Muscle of leg (tissue), 11 donors: ENCODE data around the gene MEX3A. TPM values are rescaled to one million over a fixed set of nuclear protein-coding genes. Genes with fewer than 3 reads are reported as not detected.
"Not testable (repeated sequence)": the region's sequence is repeated elsewhere in the genome, so short reads cannot be mapped to it uniquely, and the experiment has no call there.

Source experiments
- DNase-seq: peaks from one replicate; pipeline ENCODE4 v3.0.0; 2013
- H3K27ac ChIP-seq: one replicate; pipeline ENCODE4 v1.5.1; 2013; ENCODE audit warnings: mild to moderate bottlenecking, low read length, control low read depth
- H3K27me3 ChIP-seq: one replicate; pipeline ENCODE4 v1.6.1; 2013; ENCODE audit warnings: low read length; ENCODE audit not compliant: control insufficient read depth, insufficient read depth
- H3K36me3 ChIP-seq: one replicate; pipeline ENCODE4 v1.6.1; 2013; ENCODE audit warnings: low read length; ENCODE audit not compliant: control insufficient read depth, insufficient read depth
- H3K4me1 ChIP-seq: one replicate; pipeline ENCODE4 v1.6.1; 2013; ENCODE audit warnings: low read length; ENCODE audit not compliant: control insufficient read depth, insufficient read depth
- H3K4me3 ChIP-seq: one replicate; pipeline ENCODE4 v1.5.1; 2013; ENCODE audit warnings: low read length, control low read depth
- H3K9me3 ChIP-seq: replicated peaks from 2 replicates; pipeline ENCODE4 v1.6.1; 2013; ENCODE audit warnings: low read depth, low read length; ENCODE audit not compliant: control insufficient read depth
- WGBS: methylation state at CpG from one replicate; pipeline ENCODE4 v1.1.5; 2013; ENCODE audit warnings: missing lambda C conversion rate; ENCODE audit not compliant: insufficient coverage; 5-methylcytosine and 5-hydroxymethylcytosine counted together
- polyA plus RNA-seq, 8 donors: library from polyadenylated mRNA; unstranded; fragments of 120-200 nt; gene quantifications; one replicate each; pipeline versions ENCODE4 v1.2.1 to v1.2.3, GENCODE V29; 2013; ENCODE audit warnings: inconsistent platforms in 1 of 8, low replicate concordance in 1 of 8; ENCODE audit not compliant: insufficient read length in 8 of 8, insufficient read depth in 1 of 8
- total RNA-seq: library from RNA; stranded (reverse); fragments of 120-200 nt; gene quantifications from one replicate; pipeline ENCODE4 v1.2.4, GENCODE V29; 2013

Gene MEX3A
- total and polyA plus RNA-seq, 9 donors: 9.4 to 32.4 (median 25.5) TPM

DNA sequence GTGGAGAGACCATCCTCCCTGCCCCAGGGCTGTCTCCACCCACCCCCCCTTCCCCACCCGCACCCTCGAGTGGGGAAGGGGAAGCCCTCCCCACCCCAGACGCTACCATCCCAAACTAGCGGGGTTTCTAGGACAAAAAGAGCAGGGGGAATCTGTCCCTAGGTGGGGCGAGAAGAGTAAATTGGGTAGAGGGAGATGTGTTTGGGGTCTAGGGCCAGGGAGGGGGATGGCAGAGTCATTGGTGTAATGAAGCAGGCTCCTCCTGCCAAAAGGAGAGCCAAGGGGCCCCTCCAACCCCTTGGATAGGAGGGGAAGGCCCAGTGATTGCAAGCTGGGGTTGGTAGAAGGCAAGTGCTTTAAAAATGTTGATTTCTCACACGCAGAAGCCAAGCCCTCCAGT is 10.0 kb downstream of the MEX3A start:
- no CpG with 5 or more reads among the region's 6 CpGs for WGBS
- no peak for DNase-seq
- H3K27ac ChIP-seq: no peak overlapping the region
- no peaks in the 10 kb centered on the region for H3K9me3 ChIP-seq
- peaks cover 36% of the 10 kb centered on the region for H3K36me3 ChIP-seq
- H3K27me3 ChIP-seq: no peaks in the 10 kb centered on the region
- no peak overlapping the region for H3K4me3 ChIP-seq
- peaks cover 46% of the 10 kb centered on the region for H3K4me1 ChIP-seq

DNA sequence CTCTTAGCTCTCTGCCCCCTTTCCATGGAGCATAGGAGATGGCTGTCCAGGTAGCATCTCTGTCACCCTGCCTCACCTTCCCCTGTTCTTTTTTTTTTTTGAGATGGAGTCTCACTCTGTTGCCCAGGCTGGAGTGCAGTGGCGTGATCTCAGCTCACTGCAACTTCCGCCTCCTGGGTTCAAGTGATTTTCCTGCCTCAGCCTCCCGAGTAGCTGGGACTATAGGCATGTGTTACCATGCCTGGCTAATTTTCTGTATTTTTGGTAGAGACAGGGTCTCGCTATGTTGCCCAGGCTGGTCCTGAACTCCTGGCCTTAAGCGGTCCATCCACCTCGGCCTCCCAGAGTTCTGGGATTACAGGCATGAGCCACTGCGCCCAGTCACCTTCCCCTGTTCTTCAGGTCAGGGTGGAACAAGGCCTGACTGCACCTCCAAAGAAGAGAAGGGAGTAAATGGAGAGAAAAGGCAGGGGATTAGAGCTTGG is 10.9 kb downstream of the MEX3A start:
- 92% methylated on average over 2 of the region's 7 CpGs for WGBS
- not testable (repeated sequence) for H3K27ac ChIP-seq, H3K27me3 ChIP-seq, DNase-seq, H3K9me3 ChIP-seq, H3K4me3 ChIP-seq
- Histone ChIP-seq H3K4me1 (peaks cover 37% of the 10 kb centered on the region), H3K36me3 (peaks cover 27% of the 10 kb centered on the region)

DNA sequence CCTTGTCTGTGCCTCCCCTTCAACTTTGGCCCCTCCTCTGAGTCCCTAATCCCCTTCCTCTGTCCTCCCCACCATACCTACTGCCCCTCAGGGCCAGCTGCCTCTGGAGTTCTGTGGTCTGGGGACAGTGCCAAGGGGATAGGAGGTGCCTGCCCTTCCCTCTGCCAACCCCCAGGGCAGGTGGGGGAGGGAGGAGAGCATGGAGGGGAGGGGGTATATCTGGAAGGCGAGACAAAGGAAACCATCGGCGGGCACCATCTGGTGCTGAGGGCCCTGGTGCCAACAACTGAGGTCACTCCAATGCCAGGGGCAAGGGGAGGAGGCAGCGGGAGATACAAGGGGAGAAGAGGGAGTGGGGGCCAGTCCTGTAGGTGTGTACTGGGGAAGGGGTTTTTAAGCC is 11.7 kb downstream of the MEX3A start:
- H3K4me3 ChIP-seq: no peak overlapping the region
- H3K27ac ChIP-seq: peak overlapping the region; percentile 69
- WGBS: 55% methylated on average over 3 of the region's 4 CpGs
- peaks cover 19% of the 10 kb centered on the region for H3K36me3 ChIP-seq
- peaks cover 29% of the 10 kb centered on the region for H3K4me1 ChIP-seq
- DNase-seq: peak; percentile 61
- no peaks in the 10 kb centered on the region for H3K27me3 ChIP-seq
- H3K9me3 ChIP-seq: no peaks in the 10 kb centered on the region

DNA sequence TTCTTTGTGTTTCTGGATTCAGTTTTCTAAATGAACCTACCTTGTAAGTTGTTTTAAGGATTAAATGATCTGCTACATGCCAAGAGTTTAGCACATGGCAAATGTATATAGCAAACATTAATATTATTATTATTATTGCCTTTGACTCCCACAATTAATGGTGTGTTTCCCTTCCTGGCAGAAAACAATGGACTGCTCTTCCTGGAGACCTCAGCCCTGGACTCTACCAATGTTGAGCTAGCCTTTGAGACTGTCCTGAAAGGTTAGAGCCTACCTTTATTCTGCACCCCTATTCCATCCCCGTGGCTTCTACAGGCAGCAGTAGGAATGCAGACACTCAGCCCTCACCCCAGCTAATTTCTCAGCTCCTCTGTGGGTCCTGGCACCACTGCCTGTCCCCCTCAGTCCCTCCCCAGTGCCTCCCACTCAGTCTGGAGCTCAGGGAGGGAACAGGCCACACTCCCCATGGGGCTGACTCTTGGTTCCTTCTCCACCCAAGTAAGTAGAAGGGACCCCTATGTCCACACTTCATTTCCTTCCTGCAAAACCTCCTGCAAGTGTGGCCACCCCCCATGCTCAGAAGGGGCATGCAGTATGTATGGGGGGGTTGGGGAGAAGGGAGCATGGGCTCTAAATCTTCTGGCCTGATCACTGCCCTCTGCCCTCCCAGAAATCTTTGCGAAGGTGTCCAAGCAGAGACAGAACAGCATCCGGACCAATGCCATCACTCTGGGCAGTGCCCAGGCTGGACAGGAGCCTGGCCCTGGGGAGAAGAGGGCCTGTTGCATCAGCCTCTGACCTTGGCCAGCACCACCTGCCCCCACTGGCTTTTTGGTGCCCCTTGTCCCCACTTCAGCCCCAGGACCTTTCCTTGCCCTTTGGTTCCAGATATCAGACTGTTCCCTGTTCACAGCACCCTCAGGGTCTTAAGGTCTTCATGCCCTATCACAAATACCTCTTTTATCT is 12.5 kb downstream of the MEX3A start:
- H3K4me1 ChIP-seq: peaks cover 21% of the 10 kb centered on the region
- no peaks in the 10 kb centered on the region for H3K27me3 ChIP-seq
- H3K4me3 ChIP-seq: no peak overlapping the region
- DNase-seq: no peak
- peak overlapping the region; percentile 69 for H3K27ac ChIP-seq
- no peaks in the 10 kb centered on the region for H3K9me3 ChIP-seq
- peaks cover 11% of the 10 kb centered on the region for H3K36me3 ChIP-seq
- WGBS: 88% methylated on average over 3 of the region's 3 CpGs

DNA sequence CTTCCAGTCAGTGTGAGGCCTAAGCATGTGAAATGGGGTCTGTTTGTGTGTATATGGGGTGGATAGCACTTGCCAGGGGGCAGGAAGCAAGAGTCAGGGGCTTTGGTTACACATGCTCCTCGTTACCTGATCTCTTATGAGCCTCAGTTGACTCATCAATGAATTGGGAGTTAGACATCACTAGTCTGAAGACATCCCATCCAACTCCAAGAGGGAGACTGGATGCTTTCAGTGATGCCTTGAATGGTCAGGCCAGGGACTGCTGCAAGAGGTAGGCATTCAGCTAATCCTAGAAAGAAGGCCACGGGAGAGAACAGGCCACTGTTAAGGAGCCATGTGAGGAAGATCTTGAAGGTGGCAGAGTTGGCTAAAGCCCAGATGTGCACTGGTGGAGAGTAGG is 15.0 kb downstream of the MEX3A start:
- H3K4me3 ChIP-seq: no peak overlapping the region
- H3K27me3 ChIP-seq: no peaks in the 10 kb centered on the region
- DNase-seq: no peak
- H3K36me3 ChIP-seq: no peaks in the 10 kb centered on the region
- H3K27ac ChIP-seq: no peak overlapping the region
- no peaks in the 10 kb centered on the region for H3K9me3 ChIP-seq
- H3K4me1 ChIP-seq: peaks cover 14% of the 10 kb centered on the region
- 23% methylated on average over 1 of the region's 2 CpGs for WGBS

DNA sequence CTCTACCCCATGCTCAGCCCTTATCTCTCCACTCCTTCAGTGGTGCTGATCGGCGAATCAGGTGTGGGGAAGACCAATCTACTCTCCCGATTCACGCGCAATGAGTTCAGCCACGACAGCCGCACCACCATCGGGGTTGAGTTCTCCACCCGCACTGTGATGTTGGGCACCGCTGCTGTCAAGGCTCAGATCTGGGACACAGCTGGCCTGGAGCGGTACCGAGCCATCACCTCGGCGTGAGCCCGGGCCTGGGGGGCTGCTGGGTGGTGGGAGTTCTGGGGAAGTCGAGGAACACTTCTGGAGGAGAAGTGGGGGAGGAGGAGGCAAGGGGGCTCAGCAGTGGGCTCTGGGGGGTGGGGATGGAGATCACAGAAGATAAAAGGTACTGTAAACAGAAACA is 16.4 kb downstream of the MEX3A start:
- Histone ChIP-seq H3K4me3 (no peak overlapping the region), H3K9me3 (no peaks in the 10 kb centered on the region), H3K36me3 (no peaks in the 10 kb centered on the region), H3K4me1 (peaks cover 13% of the 10 kb centered on the region), H3K27me3 (no peaks in the 10 kb centered on the region), H3K27ac (no peak overlapping the region)
- no peak for DNase-seq
- WGBS: 53% methylated on average over 12 of the region's 16 CpGs

DNA sequence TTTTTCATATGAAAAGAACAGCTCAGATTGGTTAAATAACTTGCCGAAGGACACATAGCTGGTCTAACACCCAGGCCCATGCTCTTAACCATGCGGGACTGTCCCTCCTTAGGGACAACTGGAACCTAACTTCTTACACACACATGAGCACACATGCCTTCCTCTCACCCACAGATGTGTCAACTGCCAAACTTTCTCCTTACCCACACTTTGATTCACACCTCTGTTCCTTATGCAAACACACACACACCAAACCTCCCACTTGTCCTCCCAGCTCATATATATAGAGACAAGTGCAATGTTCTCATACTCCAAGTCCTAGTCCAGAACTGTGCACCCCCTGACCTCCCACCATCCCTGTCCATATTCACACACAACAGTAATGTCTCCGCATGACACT is 17.1 kb downstream of the MEX3A start:
- DNase-seq: no peak
- H3K4me3 ChIP-seq: no peak overlapping the region
- WGBS: 76% methylated on average over 3 of the region's 3 CpGs
- no peaks in the 10 kb centered on the region for H3K27me3 ChIP-seq
- H3K36me3 ChIP-seq: no peaks in the 10 kb centered on the region
- no peaks in the 10 kb centered on the region for H3K9me3 ChIP-seq
- H3K4me1 ChIP-seq: peaks cover 8% of the 10 kb centered on the region
- no peak overlapping the region for H3K27ac ChIP-seq

DNA sequence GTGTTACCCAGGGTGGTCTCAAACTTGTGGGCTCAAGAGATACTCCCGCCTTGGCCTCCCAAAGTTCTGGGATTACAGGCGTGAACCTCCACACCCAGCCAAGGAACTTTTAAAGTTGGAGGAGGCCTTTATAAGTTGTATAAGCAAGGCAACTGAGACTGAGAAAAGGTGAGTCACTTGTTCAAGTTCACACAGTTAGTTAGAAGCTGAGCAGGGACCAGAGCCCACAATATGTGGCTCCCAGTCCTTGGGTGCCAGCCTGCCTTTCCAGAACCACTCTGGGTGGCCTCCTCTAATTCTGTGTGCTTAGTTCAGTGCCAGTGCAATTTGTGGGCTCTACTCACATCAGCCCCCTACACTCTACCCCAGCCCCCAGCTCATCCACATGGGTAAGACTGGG is 17.6 kb downstream of the MEX3A start:
- no peak for DNase-seq
- Histone ChIP-seq H3K9me3 (no peaks in the 10 kb centered on the region), H3K27ac (no peak overlapping the region), H3K4me3 (no peak overlapping the region), H3K27me3 (no peaks in the 10 kb centered on the region), H3K4me1 (peaks cover 2% of the 10 kb centered on the region), H3K36me3 (no peaks in the 10 kb centered on the region)
- WGBS: no CpG with 5 or more reads among the region's 2 CpGs

DNA sequence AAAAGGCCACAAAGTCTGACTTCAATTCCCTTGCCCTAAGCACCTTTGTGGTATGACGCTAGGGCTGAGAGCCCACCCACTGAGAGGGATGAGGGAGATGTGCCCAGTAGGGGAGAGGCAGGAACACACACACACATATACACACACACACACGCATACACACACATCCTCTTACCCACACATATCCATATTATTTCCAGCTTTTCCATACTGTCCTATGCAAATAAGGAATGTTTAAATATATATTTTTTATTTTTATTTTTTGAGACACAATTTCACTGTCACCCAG is 18.3 kb downstream of the MEX3A start:
- Histone ChIP-seq H3K4me1 (no peaks in the 10 kb centered on the region), H3K27me3 (no peaks in the 10 kb centered on the region), H3K4me3 (no peak overlapping the region), H3K36me3 (peaks cover 4% of the 10 kb centered on the region), H3K9me3 (no peaks in the 10 kb centered on the region), H3K27ac (no peak overlapping the region)
- DNase-seq: no peak
- WGBS: no CpG with 5 or more reads among the region's 2 CpGs

DNA sequence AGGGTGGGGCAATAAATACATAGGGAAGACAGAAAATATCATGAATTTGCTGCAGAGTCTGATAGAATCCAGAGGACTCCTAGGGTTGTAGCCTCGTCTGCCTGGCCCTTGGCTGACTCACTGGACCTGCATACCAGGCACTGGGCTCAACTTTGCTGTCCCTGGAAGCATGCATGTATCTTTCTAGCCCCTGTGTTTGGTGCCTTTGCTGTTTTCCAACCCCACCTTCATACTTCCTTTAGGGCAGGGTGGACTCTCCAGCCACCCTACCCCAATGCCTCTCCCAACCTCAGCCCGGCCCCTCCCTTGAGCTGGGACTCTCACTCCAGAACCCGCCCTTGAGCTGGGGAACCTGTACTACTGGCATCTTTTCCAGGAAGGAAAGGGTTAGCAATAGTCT is 20.1 kb downstream of the MEX3A start:
- WGBS: 78% methylated on average over 2 of the region's 3 CpGs
- Histone ChIP-seq H3K4me3 (no peak overlapping the region), H3K36me3 (peaks cover 20% of the 10 kb centered on the region), H3K27ac (no peak overlapping the region), H3K27me3 (no peaks in the 10 kb centered on the region), H3K4me1 (no peaks in the 10 kb centered on the region), H3K9me3 (no peaks in the 10 kb centered on the region)
- no peak for DNase-seq
